ENCODE results near the gene RNF144A. TPM values are rescaled to one million over a fixed set of nuclear protein-coding genes. Genes with fewer than 3 reads are reported as not detected.

RNF144A gene
- total and polyA plus RNA-seq, 11 donors, result 3.5 to 27.2 (median 11.9) TPM

DNA sequence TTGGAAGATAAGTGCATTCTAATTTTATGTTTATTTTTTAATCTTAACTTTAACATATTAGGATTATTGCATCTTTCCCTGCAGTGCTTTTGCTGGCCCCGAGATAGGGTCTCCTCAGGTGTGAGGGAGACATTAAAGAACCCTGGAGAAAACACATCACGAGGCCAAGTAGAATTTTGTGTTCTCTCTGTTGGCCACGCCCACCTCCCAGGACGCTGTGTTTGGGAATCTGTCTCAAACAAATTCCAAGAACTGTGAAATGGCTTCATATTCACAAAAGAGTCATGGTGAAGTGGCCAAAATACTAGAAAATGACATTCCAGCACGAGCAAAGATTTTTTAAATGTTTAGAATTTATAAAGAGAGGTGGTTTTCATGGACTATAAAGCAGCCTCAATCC, 27.3 kb downstream of the RNF144A start:
- 78 to 91% (median 82%) methylated on average over 5 of the region's 5 CpGs for WGBS, 4 donors
- ATAC-seq, result peak in 1 of 4 donors; percentile 25

DNA sequence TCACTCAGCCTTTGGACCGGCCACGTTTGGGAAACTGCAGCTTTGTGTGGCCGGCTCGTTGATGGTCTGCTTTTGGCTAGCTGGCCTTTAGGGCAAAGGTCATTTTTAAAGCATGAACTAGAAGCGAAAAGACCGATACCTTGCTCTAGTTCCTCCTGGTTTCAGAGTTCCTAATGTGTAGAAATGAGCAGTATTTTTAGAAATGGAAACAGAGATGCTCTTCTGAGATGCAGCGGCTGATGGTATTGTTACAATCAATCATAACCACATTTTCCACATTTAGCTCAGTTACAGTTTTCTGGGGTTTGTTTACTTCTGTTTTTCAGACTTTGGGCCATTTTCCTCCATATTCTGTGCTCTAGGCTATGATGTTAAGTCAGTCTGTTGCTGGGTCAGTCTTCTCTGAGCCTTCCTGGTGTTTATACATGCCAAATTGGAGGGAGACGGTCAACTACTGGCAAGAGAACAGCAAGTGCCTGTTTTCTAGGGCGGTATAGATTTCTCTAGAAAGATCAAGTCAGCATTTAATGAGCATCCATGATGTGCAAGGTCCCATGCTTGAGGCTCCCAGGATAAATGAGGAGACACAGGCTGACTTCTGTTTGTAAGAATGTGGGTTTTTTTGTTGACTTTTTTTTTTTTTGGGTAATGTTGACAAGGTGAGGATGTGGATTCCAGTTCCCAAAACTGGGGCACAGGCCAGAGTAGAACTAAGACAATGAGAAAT, 28.0 kb downstream of the RNF144A start:
- DNase-seq (no peak), ATAC-seq (no peak)
- TF ChIP-seq, protein P1, sequence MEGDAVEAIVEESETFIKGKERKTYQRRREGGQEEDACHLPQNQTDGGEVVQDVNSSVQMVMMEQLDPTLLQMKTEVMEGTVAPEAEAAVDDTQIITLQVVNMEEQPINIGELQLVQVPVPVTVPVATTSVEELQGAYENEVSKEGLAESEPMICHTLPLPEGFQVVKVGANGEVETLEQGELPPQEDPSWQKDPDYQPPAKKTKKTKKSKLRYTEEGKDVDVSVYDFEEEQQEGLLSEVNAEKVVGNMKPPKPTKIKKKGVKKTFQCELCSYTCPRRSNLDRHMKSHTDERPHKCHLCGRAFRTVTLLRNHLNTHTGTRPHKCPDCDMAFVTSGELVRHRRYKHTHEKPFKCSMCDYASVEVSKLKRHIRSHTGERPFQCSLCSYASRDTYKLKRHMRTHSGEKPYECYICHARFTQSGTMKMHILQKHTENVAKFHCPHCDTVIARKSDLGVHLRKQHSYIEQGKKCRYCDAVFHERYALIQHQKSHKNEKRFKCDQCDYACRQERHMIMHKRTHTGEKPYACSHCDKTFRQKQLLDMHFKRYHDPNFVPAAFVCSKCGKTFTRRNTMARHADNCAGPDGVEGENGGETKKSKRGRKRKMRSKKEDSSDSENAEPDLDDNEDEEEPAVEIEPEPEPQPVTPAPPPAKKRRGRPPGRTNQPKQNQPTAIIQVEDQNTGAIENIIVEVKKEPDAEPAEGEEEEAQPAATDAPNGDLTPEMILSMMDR (IDR thresholded peaks at IDR 0.05), result no peak
- no peak for TF ChIP-seq POLR2A (IDR thresholded peaks at IDR 0.05)
- H3K36me3 ChIP-seq, result peaks cover 0 to 35% (median 18%) of the 10 kb centered on the region in 9 donors
- peak overlapping the region in 10 of 12 donors; percentile 6 to 64 (median 36) for H3K27ac ChIP-seq
- H3K4me1 ChIP-seq, result peaks cover 0 to 40% (median 12%) of the 10 kb centered on the region in 12 donors
- no peak overlapping the region for H3K4me3 ChIP-seq
- WGBS, 4 donors, result 80 to 88% (median 83%) methylated on average over 9 of the region's 9 CpGs
- no peaks in the 10 kb centered on the region for H3K9me3 ChIP-seq
- no peaks in the 10 kb centered on the region for H3K27me3 ChIP-seq
- intact Hi-C loops (cut with DNase I), result no loop called here

More for the DNA sequence above, 27.3 kb downstream of the RNF144A start:
- intact Hi-C loops (cut with DNase I), result no loop called here
- DNase-seq, result no peak
- Histone ChIP-seq H3K27me3 (no peaks in the 10 kb centered on the region), H3K36me3 (peaks cover 0 to 35% (median 18%) of the 10 kb centered on the region in 9 donors), H3K4me3 (no peak overlapping the region), H3K4me1 (peaks cover 0 to 40% (median 12%) of the 10 kb centered on the region in 12 donors), H3K9me3 (no peaks in the 10 kb centered on the region), H3K27ac (peak overlapping the region in 8 of 12 donors; percentile 10 to 71 (median 45))
- TF ChIP-seq, protein P1 (IDR thresholded peaks at IDR 0.05), result no peak
- no peak for TF ChIP-seq POLR2A (IDR thresholded peaks at IDR 0.05)

DNA sequence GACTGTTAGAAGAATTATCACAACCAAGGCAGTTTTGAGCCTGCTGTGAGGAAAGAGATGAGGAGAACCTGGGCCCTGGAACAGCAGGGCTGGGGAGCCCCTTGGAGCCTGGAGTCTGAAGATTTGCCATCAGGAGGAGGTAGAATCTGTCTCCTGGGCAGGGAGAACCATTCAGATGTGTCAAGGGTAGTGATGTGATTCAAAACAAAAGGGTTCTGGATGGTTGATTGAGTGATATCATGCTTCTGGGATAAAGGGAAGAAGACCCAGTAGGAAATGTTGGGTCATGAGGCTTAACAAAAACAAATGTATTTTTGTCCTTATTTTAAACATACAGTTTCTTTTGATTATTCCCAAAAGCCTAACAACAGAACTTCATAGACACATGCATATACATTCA, 28.6 kb downstream of the RNF144A start:
- ATAC-seq, result no peak
- no peak for DNase-seq
- H3K36me3 ChIP-seq, result peaks cover 0 to 35% (median 17%) of the 10 kb centered on the region in 9 donors
- H3K27me3 ChIP-seq, result no peaks in the 10 kb centered on the region
- peak overlapping the region in 4 of 12 donors; percentile 39 to 64 (median 56) for H3K27ac ChIP-seq
- intact Hi-C loops (cut with DNase I), result no loop called here
- peaks cover 0 to 40% (median 12%) of the 10 kb centered on the region in 12 donors for H3K4me1 ChIP-seq
- TF ChIP-seq, protein P1 (IDR thresholded peaks at IDR 0.05), result no peak
- no peak for TF ChIP-seq POLR2A (IDR thresholded peaks at IDR 0.05)
- H3K4me3 ChIP-seq, result no peak overlapping the region
- H3K9me3 ChIP-seq, result no peaks in the 10 kb centered on the region

DNA sequence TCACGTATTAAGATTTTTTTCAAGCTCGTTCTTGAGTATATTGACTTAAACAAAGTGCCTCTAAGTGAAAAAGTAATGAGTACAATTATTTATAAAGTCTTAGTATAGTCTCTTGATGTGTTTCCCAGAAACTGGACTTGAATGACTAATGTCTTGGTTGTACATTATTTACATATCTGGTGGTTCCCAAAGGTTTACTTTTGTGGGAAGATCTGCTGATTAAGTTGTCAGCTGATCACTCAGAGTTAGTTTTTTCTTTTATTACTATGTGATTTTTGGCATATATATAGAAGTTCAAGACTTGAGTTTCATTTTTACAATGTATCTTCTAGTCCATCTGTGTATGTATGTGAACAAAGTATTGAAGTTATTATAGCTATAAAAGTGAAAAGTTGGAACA, 29.5 kb downstream of the RNF144A start:
- DNase-seq (no peak), ATAC-seq (peak in 1 of 4 donors; percentile 25)
- no peak for TF ChIP-seq POLR2A (IDR thresholded peaks at IDR 0.05)
- TF ChIP-seq, protein P1 (IDR thresholded peaks at IDR 0.05), result no peak
- Histone ChIP-seq H3K9me3 (no peaks in the 10 kb centered on the region), H3K4me3 (no peak overlapping the region), H3K27me3 (no peaks in the 10 kb centered on the region), H3K36me3 (peaks cover 0 to 26% (median 8%) of the 10 kb centered on the region in 9 donors), H3K4me1 (peaks cover 0 to 43% (median 12%) of the 10 kb centered on the region in 12 donors), H3K27ac (peak overlapping the region in 3 of 12 donors; percentile 5 to 39 (median 7))
- 82 to 91% (median 88%) methylated on average over 2 of the region's 2 CpGs for WGBS, 4 donors
- intact Hi-C loops (cut with DNase I), result no loop called here
